Suprapubic skin (tissue), 4 donors: Measurements from ENCODE around the gene PMP22. TPM values are rescaled to one million over a fixed set of nuclear protein-coding genes. Genes with fewer than 3 reads are reported as not detected.

Experiments
- DNase-seq, 2 donors: peaks; one replicate each; pipeline ENCODE4 v3.0.0-alpha.2; 2019; ENCODE audit warnings: low spot score in 2 of 2
- H3K27ac ChIP-seq: fragments of 200-600 bp; sonication (generic); one replicate; pipeline ENCODE4 v1.5.1; 2019
- H3K27me3 ChIP-seq: fragments of 200-600 bp; sonication (generic); one replicate; pipeline ENCODE4 v1.5.1; 2019
- H3K36me3 ChIP-seq: fragments of 200-600 bp; sonication (generic); one replicate; pipeline ENCODE4 v1.5.1; 2019
- H3K4me1 ChIP-seq: fragments of 200-600 bp; sonication (generic); one replicate; pipeline ENCODE4 v1.5.1; 2019
- H3K4me3 ChIP-seq: fragments of 200-600 bp; sonication (generic); one replicate; pipeline ENCODE4 v1.5.1; 2019; ENCODE audit warnings: mild to moderate bottlenecking
- H3K9me3 ChIP-seq: fragments of 200-600 bp; sonication (generic); one replicate; pipeline ENCODE4 v1.5.1; 2019
- EP300 ChIP-seq: sonication (generic); formaldehyde crosslinking; IDR thresholded peaks from one replicate; pipeline ENCODE4 v1.6.1; 2017; ENCODE audit warnings: antibody characterized with exemption
- POLR2A ChIP-seq, 2 donors: fragments of 450-650 bp; IDR thresholded peaks; one replicate each; pipeline ENCODE4 v1.6.1; 2017; ENCODE audit warnings: antibody characterized with exemption in 2 of 2, mild to moderate bottlenecking in 2 of 2, moderate library complexity in 2 of 2
- POLR2AphosphoS5 ChIP-seq, 3 donors: sonication (generic); formaldehyde crosslinking; IDR thresholded peaks; one replicate each; pipeline ENCODE4 v1.6.1; 2017; ENCODE audit warnings: antibody characterized with exemption in 3 of 3
- WGBS: methylation state at CpG from one replicate; pipeline ENCODE4 v1.1.5; 2018; 5-methylcytosine and 5-hydroxymethylcytosine counted together
- total RNA-seq, 4 donors: library from RNA; depleted of rRNA; stranded (reverse); fragments of >200 nt; gene quantifications; one replicate each; pipeline ENCODE4 v1.1.0, GENCODE V29; 2016
- TF ChIP-seq, protein P1 (sequence below), 2 donors: fragments of 200-600 bp in 1 of 2; fragments of 450-650 bp in 1 of 2; sonication (generic) in 1 of 2; IDR thresholded peaks; one replicate each; pipeline ENCODE4 v1.5.1; 2016 to 2019; ENCODE audit warnings: antibody characterized with exemption in 2 of 2, mild to moderate bottlenecking in 1 of 2, moderate library complexity in 1 of 2

The PMP22 gene
- total RNA-seq, 4 donors from 2014 or later, result 55.1 to 143 (median 87.1) TPM

DNA sequence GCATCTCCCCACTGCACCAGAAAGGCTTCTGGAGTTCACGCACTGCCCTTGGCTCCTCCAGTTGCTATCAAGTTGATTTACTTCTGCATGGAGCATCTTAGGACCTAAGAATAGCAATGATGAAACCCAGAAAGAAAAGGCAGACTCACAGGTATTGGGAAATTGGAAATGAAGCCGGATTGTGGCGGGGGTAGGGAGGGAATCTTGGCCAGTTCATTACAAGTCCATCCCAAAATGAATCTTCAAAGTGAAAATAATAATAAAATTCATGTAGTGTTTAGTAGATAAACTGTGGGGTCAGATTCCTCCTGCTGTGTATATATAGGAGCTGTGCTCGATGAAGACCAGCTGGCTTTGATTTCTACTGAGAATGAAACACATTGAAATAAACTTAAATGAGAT, 42.6 kb upstream of the PMP22 start:
- no peak overlapping the region for H3K27ac ChIP-seq
- H3K9me3 ChIP-seq, result no peaks in the 10 kb centered on the region
- TF ChIP-seq POLR2AphosphoS5 (IDR thresholded peaks at IDR 0.05) (no peak), POLR2A (IDR thresholded peaks at IDR 0.05) (no peak), EP300 (no peak)
- TF ChIP-seq, protein P1, sequence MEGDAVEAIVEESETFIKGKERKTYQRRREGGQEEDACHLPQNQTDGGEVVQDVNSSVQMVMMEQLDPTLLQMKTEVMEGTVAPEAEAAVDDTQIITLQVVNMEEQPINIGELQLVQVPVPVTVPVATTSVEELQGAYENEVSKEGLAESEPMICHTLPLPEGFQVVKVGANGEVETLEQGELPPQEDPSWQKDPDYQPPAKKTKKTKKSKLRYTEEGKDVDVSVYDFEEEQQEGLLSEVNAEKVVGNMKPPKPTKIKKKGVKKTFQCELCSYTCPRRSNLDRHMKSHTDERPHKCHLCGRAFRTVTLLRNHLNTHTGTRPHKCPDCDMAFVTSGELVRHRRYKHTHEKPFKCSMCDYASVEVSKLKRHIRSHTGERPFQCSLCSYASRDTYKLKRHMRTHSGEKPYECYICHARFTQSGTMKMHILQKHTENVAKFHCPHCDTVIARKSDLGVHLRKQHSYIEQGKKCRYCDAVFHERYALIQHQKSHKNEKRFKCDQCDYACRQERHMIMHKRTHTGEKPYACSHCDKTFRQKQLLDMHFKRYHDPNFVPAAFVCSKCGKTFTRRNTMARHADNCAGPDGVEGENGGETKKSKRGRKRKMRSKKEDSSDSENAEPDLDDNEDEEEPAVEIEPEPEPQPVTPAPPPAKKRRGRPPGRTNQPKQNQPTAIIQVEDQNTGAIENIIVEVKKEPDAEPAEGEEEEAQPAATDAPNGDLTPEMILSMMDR (IDR thresholded peaks at IDR 0.05), result no peak
- H3K4me3 ChIP-seq, result no peak overlapping the region
- H3K36me3 ChIP-seq, result no peaks in the 10 kb centered on the region
- no peaks in the 10 kb centered on the region for H3K27me3 ChIP-seq
- H3K4me1 ChIP-seq, result no peaks in the 10 kb centered on the region
- no peak for DNase-seq
- WGBS, result 63% methylated on average over 4 of the region's 4 CpGs

DNA sequence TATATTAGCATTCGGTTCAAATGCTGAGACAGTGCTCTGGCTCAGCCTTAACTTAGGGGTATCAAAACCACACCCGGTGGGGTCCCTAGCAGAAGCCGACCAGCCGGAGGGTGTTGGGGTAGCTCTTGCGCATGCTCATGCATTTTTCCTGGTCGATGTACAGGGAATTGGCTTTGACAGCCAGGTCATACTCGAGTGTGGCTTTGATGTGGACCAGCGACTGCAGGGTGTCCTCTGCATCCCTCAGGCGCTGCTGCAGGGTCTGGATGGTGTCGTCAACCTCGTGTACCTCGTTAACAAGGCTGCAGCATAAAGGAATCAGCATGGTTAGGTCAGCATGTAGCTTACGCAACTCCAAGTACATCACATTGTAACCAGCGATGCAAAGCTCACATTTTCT, 38.7 kb upstream of the PMP22 start:
- DNase-seq, result no peak
- Histone ChIP-seq H3K27ac (no peak overlapping the region), H3K9me3 (no peaks in the 10 kb centered on the region), H3K36me3 (no peaks in the 10 kb centered on the region), H3K27me3 (no peaks in the 10 kb centered on the region), H3K4me3 (no peak overlapping the region), H3K4me1 (no peaks in the 10 kb centered on the region)
- WGBS, result 91% methylated on average over 14 of the region's 14 CpGs
- TF ChIP-seq, protein P1 (IDR thresholded peaks at IDR 0.05), result no peak

DNA sequence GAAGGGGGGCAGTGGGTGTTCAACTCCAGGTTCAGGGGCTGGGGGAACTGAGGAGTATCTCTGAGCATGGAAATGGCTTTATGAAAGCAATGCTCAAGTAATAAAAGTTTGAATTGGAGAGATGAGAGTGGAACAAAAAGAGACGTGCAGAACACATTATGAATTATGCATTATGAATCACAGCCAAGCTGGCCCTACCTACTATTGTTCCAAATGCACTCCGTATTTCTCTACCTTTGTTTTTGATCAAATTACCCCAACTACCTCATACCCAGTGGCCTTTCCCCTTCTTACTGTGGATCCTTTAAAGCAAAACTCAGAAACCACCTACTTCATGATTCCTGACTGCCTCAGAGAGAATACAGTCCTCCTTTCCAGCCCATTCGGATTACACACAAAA, 38.1 kb upstream of the PMP22 start:
- TF ChIP-seq POLR2A (IDR thresholded peaks at IDR 0.05) (no peak), POLR2AphosphoS5 (IDR thresholded peaks at IDR 0.05) (no peak), EP300 (no peak)
- TF ChIP-seq, protein P1 (IDR thresholded peaks at IDR 0.05), result no peak
- DNase-seq, result no peak
- 47% methylated on average over 3 of the region's 3 CpGs for WGBS
- H3K4me3 ChIP-seq, result no peak overlapping the region
- H3K9me3 ChIP-seq, result no peaks in the 10 kb centered on the region
- H3K36me3 ChIP-seq, result no peaks in the 10 kb centered on the region
- no peaks in the 10 kb centered on the region for H3K27me3 ChIP-seq
- H3K4me1 ChIP-seq, result no peaks in the 10 kb centered on the region
- no peak overlapping the region for H3K27ac ChIP-seq

DNA sequence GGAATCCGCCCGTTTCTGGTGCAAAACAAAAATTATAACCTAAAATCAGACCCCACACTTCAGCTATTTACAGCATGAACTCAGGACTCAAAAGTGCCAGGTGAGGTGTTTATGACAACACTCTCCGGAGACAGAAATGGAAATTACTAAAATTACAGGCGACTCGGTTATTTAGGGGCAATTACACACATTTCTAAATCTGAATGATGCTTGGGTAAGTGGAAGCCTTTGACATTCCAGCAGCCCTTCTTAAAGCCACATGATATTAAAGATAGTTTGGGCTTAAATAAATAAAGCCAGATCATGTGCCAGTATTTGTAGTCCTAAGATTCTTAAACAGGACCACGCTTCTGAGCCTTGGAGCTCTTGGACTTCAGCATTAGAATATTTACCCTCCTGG, 36.7 kb upstream of the PMP22 start:
- TF ChIP-seq POLR2A (IDR thresholded peaks at IDR 0.05) (no peak), EP300 (no peak), POLR2AphosphoS5 (IDR thresholded peaks at IDR 0.05) (no peak)
- TF ChIP-seq, protein P1 (IDR thresholded peaks at IDR 0.05), result no peak
- H3K27ac ChIP-seq, result no peak overlapping the region
- no peaks in the 10 kb centered on the region for H3K4me1 ChIP-seq
- H3K4me3 ChIP-seq, result no peak overlapping the region
- 95% methylated on average over 6 of the region's 6 CpGs for WGBS
- H3K27me3 ChIP-seq, result no peaks in the 10 kb centered on the region
- no peaks in the 10 kb centered on the region for H3K36me3 ChIP-seq
- no peaks in the 10 kb centered on the region for H3K9me3 ChIP-seq
- no peak for DNase-seq

GRCh38 chr17:15298176-15298575, 33.0 kb upstream of the PMP22 start:
- TF ChIP-seq EP300 (no peak), POLR2AphosphoS5 (IDR thresholded peaks at IDR 0.05) (no peak), POLR2A (IDR thresholded peaks at IDR 0.05) (no peak)
- TF ChIP-seq, protein P1 (IDR thresholded peaks at IDR 0.05), result no peak
- Histone ChIP-seq H3K4me3 (no peak overlapping the region), H3K4me1 (no peaks in the 10 kb centered on the region), H3K9me3 (no peaks in the 10 kb centered on the region), H3K27me3 (no peaks in the 10 kb centered on the region), H3K27ac (no peak overlapping the region), H3K36me3 (no peaks in the 10 kb centered on the region)
- WGBS, result 92% methylated on average over 5 of the region's 5 CpGs
- no peak for DNase-seq
